Neural progenitor cell (in vitro differentiated cells): ENCODE data around the gene PLIN3. TPM values are rescaled to one million over a fixed set of nuclear protein-coding genes. Genes with fewer than 3 reads are reported as not detected.
"Not testable (repeated sequence)": the region's sequence is repeated elsewhere in the genome, so short reads cannot be mapped to it uniquely, and the experiment has no call there.

ENCODE experiments used
- DNase-seq: peaks from one replicate; pipeline ENCODE4 v3.0.0-alpha.2; 2016; ENCODE audit warnings: low spot score
- H2AFZ ChIP-seq: fragments of 200-600 bp; sonication (generic); replicated peaks from 2 replicates; pipeline ENCODE4 v1.6.1; 2016; ENCODE audit warnings: antibody characterized with exemption
- H3F3A ChIP-seq: fragments of 200-600 bp; sonication (generic); 2 replicates; pipeline ENCODE4 v1.6.1; 2016; ENCODE audit warnings: antibody characterized with exemption, low read depth
- H3K27ac ChIP-seq: fragments of 200-600 bp; sonication (generic); 2 replicates; pipeline ENCODE4 v1.5.1; 2016; ENCODE audit warnings: mild to moderate bottlenecking
- H3K27me3 ChIP-seq: fragments of 200-600 bp; sonication (generic); 2 replicates; pipeline ENCODE4 v1.6.1; 2016; ENCODE audit warnings: mild to moderate bottlenecking, moderate library complexity
- H3K36me3 ChIP-seq: fragments of 200-600 bp; sonication (generic); 2 replicates; pipeline ENCODE4 v1.5.1; 2016
- H3K4me1 ChIP-seq: fragments of 200-600 bp; sonication (generic); 2 replicates; pipeline ENCODE4 v1.6.1; 2016; ENCODE audit warnings: mixed run types
- H3K4me2 ChIP-seq: fragments of 200-600 bp; sonication (generic); 2 replicates; pipeline ENCODE4 v1.6.1; 2016
- H3K4me3 ChIP-seq: fragments of 200-600 bp; sonication (generic); 2 replicates; pipeline ENCODE4 v1.5.1; 2016
- H3K79me2 ChIP-seq: fragments of 200-600 bp; sonication (generic); 2 replicates; pipeline ENCODE4 v1.6.1; 2016; ENCODE audit warnings: low read depth
- H3K9ac ChIP-seq: fragments of 200-600 bp; sonication (generic); 2 replicates; pipeline ENCODE4 v1.6.1; 2016
- H3K9me3 ChIP-seq: fragments of 200-600 bp; sonication (generic); 2 replicates; pipeline ENCODE4 v1.5.1; 2016; ENCODE audit warnings: low read depth
- H4K20me1 ChIP-seq: fragments of 200-600 bp; sonication (generic); 2 replicates; pipeline ENCODE4 v1.6.1; 2016; ENCODE audit warnings: low read depth
- H3K27ac Mint-ChIP-seq: 3 replicates; pipeline ENCODE4 v1.8.0; 2021; ENCODE audit warnings: mixed read lengths
- H3K27me3 Mint-ChIP-seq: 2 replicates; pipeline ENCODE4 v1.8.0; 2022; ENCODE audit warnings: low read depth, mild to moderate bottlenecking, inconsistent platforms, moderate library complexity, mixed read lengths; ENCODE audit not compliant: insufficient read depth
- H3K36me3 Mint-ChIP-seq: 3 replicates; pipeline ENCODE4 v1.8.0; 2021; ENCODE audit warnings: mixed read lengths
- H3K4me1 Mint-ChIP-seq: 3 replicates; pipeline ENCODE4 v1.8.0; 2021; ENCODE audit warnings: mixed read lengths
- H3K4me3 Mint-ChIP-seq: 3 replicates; pipeline ENCODE4 v1.8.0; 2021; ENCODE audit warnings: mild to moderate bottlenecking, moderate library complexity, mixed read lengths
- H3K9me3 Mint-ChIP-seq: 3 replicates; pipeline ENCODE4 v1.8.0; 2020; ENCODE audit warnings: mixed read lengths
- CTCF ChIP-seq: fragments of 200-600 bp; sonication (generic); IDR thresholded peaks from 2 replicates; pipeline ENCODE4 v1.5.1; 2017; ENCODE audit warnings: antibody characterized with exemption, mild to moderate bottlenecking
- EZH2 ChIP-seq: fragments of 200-600 bp; sonication (generic); IDR thresholded peaks from 2 replicates; pipeline ENCODE4 v1.6.1; 2017; ENCODE audit warnings: antibody characterized with exemption, mild to moderate bottlenecking, moderate library complexity
- EZH2phosphoT487 ChIP-seq: fragments of 200-600 bp; sonication (generic); IDR thresholded peaks from 2 replicates; pipeline ENCODE4 v1.6.1; 2017; ENCODE audit warnings: antibody characterized with exemption
- total RNA-seq: library from RNA; depleted of rRNA; stranded (reverse); fragments of >200 nt; gene quantifications from 2 replicates; pipeline ENCODE4 v1.2.3, GENCODE V29; 2015; ENCODE audit warnings: low replicate concordance

Gene PLIN3
- total RNA-seq, 1 donor from 2014 or later, result 49.7 TPM

GRCh38 chr19:4843647-4843965 is 23.9 kb downstream of the PLIN3 start:
- no peaks in the 10 kb centered on the region for H4K20me1 ChIP-seq
- H3K27me3 ChIP-seq, result no peaks in the 10 kb centered on the region
- Mint-ChIP-seq H3K4me3 (no peak overlapping the region), H3K27me3 (peaks cover 7% of the 10 kb centered on the region), H3K36me3 (peaks cover 20% of the 10 kb centered on the region), H3K4me1 (no peaks in the 10 kb centered on the region), H3K9me3 (no peaks in the 10 kb centered on the region), H3K27ac (no peak overlapping the region)
- no peak overlapping the region for H3K27ac ChIP-seq
- no peaks in the 10 kb centered on the region for H3K4me1 ChIP-seq
- H3K4me3 ChIP-seq, result no peak overlapping the region
- TF ChIP-seq EZH2 (no peak), EZH2phosphoT487 (no peak), CTCF (no peak)
- no peaks in the 10 kb centered on the region for H3K36me3 ChIP-seq
- H3K9ac ChIP-seq, result no peak overlapping the region
- DNase-seq, result no peak
- no peaks in the 10 kb centered on the region for H3F3A ChIP-seq
- H3K79me2 ChIP-seq, result no peaks in the 10 kb centered on the region
- H3K9me3 ChIP-seq, result no peaks in the 10 kb centered on the region
- H2AFZ ChIP-seq, result no peak overlapping the region
- H3K4me2 ChIP-seq, result no peak overlapping the region

- Mint-ChIP-seq H3K9me3 (no peaks in the 10 kb centered on the region), H3K4me3 (no peak overlapping the region), H3K4me1 (no peaks in the 10 kb centered on the region), H3K27me3 (peaks cover 7% of the 10 kb centered on the region), H3K27ac (no peak overlapping the region), H3K36me3 (peaks cover 23% of the 10 kb centered on the region)
- no peak overlapping the region for H3K4me2 ChIP-seq
- no peaks in the 10 kb centered on the region for H3K27me3 ChIP-seq
- H3K79me2 ChIP-seq, result no peaks in the 10 kb centered on the region
- H3K9ac ChIP-seq, result no peak overlapping the region
- H3F3A ChIP-seq, result no peaks in the 10 kb centered on the region
- no peaks in the 10 kb centered on the region for H3K4me1 ChIP-seq
- no peak overlapping the region for H3K4me3 ChIP-seq
- H2AFZ ChIP-seq, result no peak overlapping the region
- no peaks in the 10 kb centered on the region for H4K20me1 ChIP-seq
- TF ChIP-seq EZH2 (no peak), CTCF (no peak), EZH2phosphoT487 (no peak)
- no peaks in the 10 kb centered on the region for H3K9me3 ChIP-seq
- H3K36me3 ChIP-seq, result no peaks in the 10 kb centered on the region
- DNase-seq, result no peak
- H3K27ac ChIP-seq, result no peak overlapping the region
These were observed 28.3 kb downstream of the PLIN3 start for GRCh38 chr19:4839192-4839591.

- DNase-seq, result no peak
- H3K27ac ChIP-seq, result no peak overlapping the region
- H3K4me2 ChIP-seq, result no peak overlapping the region
- H3K27me3 Mint-ChIP-seq, result peaks cover 22% of the 10 kb centered on the region
- TF ChIP-seq EZH2phosphoT487 (no peak), EZH2 (no peak), CTCF (no peak)
- peaks cover 28% of the 10 kb centered on the region for H3K27me3 ChIP-seq
- no peaks in the 10 kb centered on the region for H3K9me3 ChIP-seq
- no peaks in the 10 kb centered on the region for H3K36me3 ChIP-seq
- H3K9ac ChIP-seq, result no peak overlapping the region
- H3K36me3 Mint-ChIP-seq, result peaks cover 5% of the 10 kb centered on the region
- no peak overlapping the region for H3K27ac Mint-ChIP-seq
- no peaks in the 10 kb centered on the region for H4K20me1 ChIP-seq
- no peak overlapping the region for H3K4me3 Mint-ChIP-seq
- H3K4me1 ChIP-seq, result no peaks in the 10 kb centered on the region
- H3K4me1 Mint-ChIP-seq, result no peaks in the 10 kb centered on the region
- H3K9me3 Mint-ChIP-seq, result peaks cover 5% of the 10 kb centered on the region
- no peak overlapping the region for H3K4me3 ChIP-seq
- H2AFZ ChIP-seq, result no peak overlapping the region
- H3F3A ChIP-seq, result no peaks in the 10 kb centered on the region
- H3K79me2 ChIP-seq, result no peaks in the 10 kb centered on the region
These were observed 34.7 kb downstream of the PLIN3 start for GRCh38 chr19:4832776-4833175.

DNA sequence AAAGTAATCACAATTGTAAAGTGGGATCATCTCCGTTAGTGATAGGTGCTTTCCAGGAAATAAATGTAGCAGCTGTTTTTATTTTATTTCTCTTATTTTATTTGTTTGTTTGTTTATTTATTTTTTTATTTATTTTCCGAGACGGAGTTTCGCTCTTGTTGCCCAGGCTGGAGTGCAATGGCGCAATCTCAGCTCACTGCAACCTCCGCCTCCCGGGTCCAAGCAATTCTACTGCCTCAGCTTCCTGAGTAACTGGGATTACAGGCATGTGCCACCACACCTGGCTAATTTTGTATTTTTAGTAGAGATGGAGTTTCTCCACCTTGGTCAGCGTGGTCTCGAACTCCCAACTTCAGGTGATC is 35.5 kb downstream of the PLIN3 start:
- H3K4me1 Mint-ChIP-seq, H3F3A ChIP-seq, H3K9ac ChIP-seq, H3K36me3 ChIP-seq, H3K9me3 ChIP-seq, H3K79me2 ChIP-seq, H3K27ac ChIP-seq, H3K9me3 Mint-ChIP-seq, H3K4me1 ChIP-seq, H3K36me3 Mint-ChIP-seq, H4K20me1 ChIP-seq, H3K27ac Mint-ChIP-seq, DNase-seq: not testable (repeated sequence)
- peak overlapping the region; percentile 95 for H2AFZ ChIP-seq
- peak overlapping the region; percentile 83 for H3K4me2 ChIP-seq
- peak overlapping the region; percentile 59 for H3K4me3 ChIP-seq
- peaks cover 22% of the 10 kb centered on the region for H3K27me3 Mint-ChIP-seq
- H3K4me3 Mint-ChIP-seq, result peak overlapping the region; percentile 59
- H3K27me3 ChIP-seq, result peaks cover 28% of the 10 kb centered on the region
